Liver (tissue), 9 donors: ENCODE measurements around the gene ST3GAL3. TPM values are rescaled to one million over a fixed set of nuclear protein-coding genes. Genes with fewer than 3 reads are reported as not detected.

Experiments used
- DNase-seq: peaks from one replicate; pipeline ENCODE4 v3.0.0-alpha.2; 2017; ENCODE audit warnings: low spot score
- H3K27ac ChIP-seq, 2 donors: one replicate each; pipeline ENCODE4 v1.7.0; 2013; ENCODE audit warnings: inconsistent platforms in 2 of 2, low read length in 2 of 2, control low read depth in 1 of 2, low read depth in 1 of 2, mild to moderate bottlenecking in 1 of 2
- H3K27me3 ChIP-seq, 4 donors: one replicate each; pipeline versions ENCODE4 v1.6.1 to v1.7.0; 2013; ENCODE audit warnings: low read length in 3 of 4, inconsistent platforms in 1 of 4, mild to moderate bottlenecking in 1 of 4, moderate library complexity in 1 of 4; ENCODE audit not compliant: control insufficient read depth in 4 of 4, insufficient read depth in 4 of 4
- H3K36me3 ChIP-seq, 4 donors: one replicate each; pipeline versions ENCODE4 v1.6.1 to v1.7.0; 2013; ENCODE audit warnings: low read length in 3 of 4, mild to moderate bottlenecking in 3 of 4, low read depth in 1 of 4, moderate library complexity in 1 of 4; ENCODE audit not compliant: control insufficient read depth in 4 of 4, insufficient read depth in 3 of 4
- H3K4me1 ChIP-seq, 4 donors: one replicate each; pipeline versions ENCODE4 v1.6.1 to v1.7.0; 2013; ENCODE audit warnings: low read length in 3 of 4, mild to moderate bottlenecking in 3 of 4, moderate library complexity in 1 of 4; ENCODE audit not compliant: control insufficient read depth in 4 of 4, insufficient read depth in 4 of 4
- H3K4me3 ChIP-seq, 3 donors: one replicate each; pipeline versions ENCODE4 v1.6.1 to v1.7.0; 2013; ENCODE audit warnings: low read length in 3 of 3, control low read depth in 1 of 3, low read depth in 1 of 3, mild to moderate bottlenecking in 1 of 3
- H3K9ac ChIP-seq, 2 donors: one replicate each; pipeline ENCODE4 v1.7.0; 2013; ENCODE audit warnings: low read length in 2 of 2, mild to moderate bottlenecking in 2 of 2, moderate library complexity in 2 of 2, control low read depth in 1 of 2, low read depth in 1 of 2
- H3K9me3 ChIP-seq, 4 donors: one replicate each; pipeline versions ENCODE4 v1.6.1 to v1.7.0; 2013; ENCODE audit warnings: low read length in 3 of 4; ENCODE audit not compliant: control insufficient read depth in 4 of 4
- EGR1 ChIP-seq, 2 donors: IDR thresholded peaks; 2 replicates each; pipeline ENCODE4 v1.6.1; 2016 to 2018; ENCODE audit warnings: antibody characterized with exemption in 2 of 2, low read depth in 2 of 2
- FOXA1 ChIP-seq: IDR thresholded peaks from 2 replicates; pipeline ENCODE4 v1.6.1; 2016; ENCODE audit warnings: antibody characterized with exemption
- FOXA2 ChIP-seq: IDR thresholded peaks from 2 replicates; pipeline ENCODE4 v1.6.1; 2016; ENCODE audit warnings: antibody characterized with exemption
- GABPA ChIP-seq, 2 donors: IDR thresholded peaks in 1 of 2; conservative IDR thresholded peaks in 1 of 2; 2 replicates each; pipeline ENCODE4 v1.6.1; 2016; ENCODE audit warnings: antibody characterized with exemption in 2 of 2, mild to moderate bottlenecking in 1 of 2, moderate library complexity in 1 of 2
- HNF4A ChIP-seq, 2 donors: conservative IDR thresholded peaks; 2 replicates each; pipeline ENCODE4 v1.6.1; 2016; ENCODE audit warnings: antibody characterized with exemption in 2 of 2, mild to moderate bottlenecking in 2 of 2
- HNF4G ChIP-seq: IDR thresholded peaks from 2 replicates; pipeline ENCODE4 v1.6.1; 2016; ENCODE audit warnings: antibody characterized with exemption
- JUND ChIP-seq, 2 donors: IDR thresholded peaks; 2 replicates each; pipeline ENCODE4 v1.6.1; 2016; ENCODE audit warnings: antibody characterized with exemption in 2 of 2
- NR2F2 ChIP-seq: IDR thresholded peaks from 2 replicates; pipeline ENCODE4 v1.6.1; 2016; ENCODE audit warnings: antibody characterized with exemption
- RAD21 ChIP-seq, 2 donors: IDR thresholded peaks; 2 replicates each; pipeline ENCODE4 v1.6.1; 2016; ENCODE audit warnings: antibody characterized with exemption in 2 of 2, mild to moderate bottlenecking in 2 of 2
- RXRA ChIP-seq, 2 donors: IDR thresholded peaks; 2 replicates each; pipeline ENCODE4 v1.6.1; 2017 to 2018; ENCODE audit warnings: antibody characterized with exemption in 2 of 2, mild to moderate bottlenecking in 1 of 2
- SP1 ChIP-seq: IDR thresholded peaks from 2 replicates; pipeline ENCODE4 v1.6.1; 2018; ENCODE audit warnings: antibody characterized with exemption, mild to moderate bottlenecking
- TAF1 ChIP-seq: conservative IDR thresholded peaks from 2 replicates; pipeline ENCODE4 v1.6.1; 2016; ENCODE audit warnings: antibody characterized with exemption, mild to moderate bottlenecking
- YY1 ChIP-seq: IDR thresholded peaks from 2 replicates; pipeline ENCODE4 v1.6.1; 2016; ENCODE audit warnings: antibody characterized with exemption, mild to moderate bottlenecking
- WGBS: extraction: QIAGEN DNeasy Blood & Tissue Kit; methylation state at CpG from one replicate; pipeline ENCODE4 v1.1.7; 2013; 5-methylcytosine and 5-hydroxymethylcytosine counted together
- polyA plus RNA-seq, 2 donors: library from polyadenylated mRNA; stranded (reverse) in 1 of 2; unstranded in 1 of 2; fragments of 200-250 nt in 1 of 2; fragments of >200 nt in 1 of 2; fragmentation: Nextera tagmentation in 1 of 2; extraction: Ambion mirVana in 1 of 2; gene quantifications; one replicate each; pipeline versions ENCODE4 v1.2.1 to v1.2.3, GENCODE V29; 2013 to 2015
- total RNA-seq, 2 donors: library from RNA; depleted of rRNA; stranded (reverse); fragments of >200 nt; gene quantifications; one replicate each; pipeline ENCODE4 v1.2.3, GENCODE V29; 2014
- TF ChIP-seq, protein P1 (sequence below): IDR thresholded peaks from 2 replicates; pipeline ENCODE4 v1.6.1; 2016; ENCODE audit warnings: antibody characterized with exemption
- TF ChIP-seq, protein P2 (sequence below): IDR thresholded peaks from 2 replicates; pipeline ENCODE4 v1.6.1; 2016; ENCODE audit warnings: antibody characterized with exemption
- TF ChIP-seq, protein P3 (sequence below): IDR thresholded peaks from 2 replicates; pipeline ENCODE4 v1.6.1; 2016; ENCODE audit warnings: antibody characterized with exemption
- TF ChIP-seq, protein P4 (sequence below): fragments of 150-350 bp; IDR thresholded peaks from 2 replicates; pipeline ENCODE4 v1.5.1; 2017; ENCODE audit warnings: improper control_type of control experiment, low read depth, low read length; ENCODE audit not compliant: missing input control
- TF ChIP-seq, protein P5 (sequence below): IDR thresholded peaks from 2 replicates; pipeline ENCODE4 v1.6.1; 2016; ENCODE audit warnings: antibody characterized with exemption, mild to moderate bottlenecking
- donor health status: healthy.
- donor health status: healthy.
- donor health status: healthy.
- donor health status: healthy.
- donor health status: healthy.

The ST3GAL3 gene
- total and polyA plus RNA-seq, 4 donors = 4.9 to 11.4 (median 8.1) TPM

DNA sequence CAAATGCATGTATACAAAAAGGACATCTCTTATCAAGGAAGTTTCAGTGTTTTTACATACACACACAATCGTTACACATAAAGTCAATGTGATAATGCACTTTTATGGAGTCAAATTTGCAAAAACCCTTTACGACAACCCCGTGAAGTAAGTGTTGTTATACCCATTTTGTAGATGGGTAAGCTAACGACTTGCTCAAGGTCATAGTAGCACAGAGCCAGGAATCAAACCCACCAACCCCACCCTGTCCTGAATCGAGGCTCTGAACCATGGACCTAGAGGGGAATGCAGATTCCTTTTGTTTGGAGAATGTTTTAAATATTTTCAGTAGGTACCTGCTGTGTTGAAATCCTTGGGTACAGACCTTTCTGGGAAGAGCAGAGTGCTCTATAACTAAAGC lies 148.9 kb downstream of the ST3GAL3 start:
- TF ChIP-seq RAD21 (IDR thresholded peaks at IDR 0.05) (no peak), TAF1 (no peak), YY1 (no peak), FOXA2 (no peak), RXRA (IDR thresholded peaks at IDR 0.05) (no peak), HNF4G (no peak)
- TF ChIP-seq, protein P1, sequence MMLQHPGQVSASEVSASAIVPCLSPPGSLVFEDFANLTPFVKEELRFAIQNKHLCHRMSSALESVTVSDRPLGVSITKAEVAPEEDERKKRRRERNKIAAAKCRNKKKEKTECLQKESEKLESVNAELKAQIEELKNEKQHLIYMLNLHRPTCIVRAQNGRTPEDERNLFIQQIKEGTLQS = no peak
- no peaks in the 10 kb centered on the region for H3K4me1 ChIP-seq
- peaks cover 0 to 14% (median 1%) of the 10 kb centered on the region in 4 donors for H3K36me3 ChIP-seq
- H3K27me3 ChIP-seq = no peaks in the 10 kb centered on the region
- H3K4me3 ChIP-seq = no peak overlapping the region
- 97% methylated on average over 5 of the region's 5 CpGs for WGBS
- no peak for DNase-seq
- H3K9ac ChIP-seq = no peak overlapping the region
- no peaks in the 10 kb centered on the region for H3K9me3 ChIP-seq
- H3K27ac ChIP-seq = no peak overlapping the region

DNA sequence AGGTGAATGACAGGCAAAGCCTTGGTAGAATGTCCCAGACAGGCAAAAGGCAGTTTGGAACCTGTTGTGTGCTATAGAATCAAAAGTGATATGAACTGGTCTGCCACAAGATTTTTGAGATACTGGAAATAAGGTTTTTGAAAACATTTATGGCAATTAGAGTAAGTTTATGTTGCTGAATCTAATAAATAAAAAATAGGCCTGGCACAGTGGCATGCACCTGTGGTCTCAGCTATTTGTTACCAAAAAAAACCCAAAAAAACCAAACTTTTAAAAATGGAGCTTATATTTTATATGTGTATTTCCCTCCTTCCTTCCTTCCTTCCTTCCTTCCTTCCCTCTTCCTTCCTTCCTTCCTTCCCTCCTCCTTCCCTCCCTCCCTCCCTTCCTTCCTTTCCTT lies 149.8 kb downstream of the ST3GAL3 start:
- no peak for TF ChIP-seq HNF4G
- no peak for TF ChIP-seq TAF1
- Histone ChIP-seq H3K36me3 (peaks cover 0 to 14% (median 1%) of the 10 kb centered on the region in 4 donors), H3K27me3 (no peaks in the 10 kb centered on the region), H3K4me3 (no peak overlapping the region), H3K27ac (no peak overlapping the region), H3K9ac (no peak overlapping the region), H3K9me3 (no peaks in the 10 kb centered on the region), H3K4me1 (no peaks in the 10 kb centered on the region)
- DNase-seq = no peak

DNA sequence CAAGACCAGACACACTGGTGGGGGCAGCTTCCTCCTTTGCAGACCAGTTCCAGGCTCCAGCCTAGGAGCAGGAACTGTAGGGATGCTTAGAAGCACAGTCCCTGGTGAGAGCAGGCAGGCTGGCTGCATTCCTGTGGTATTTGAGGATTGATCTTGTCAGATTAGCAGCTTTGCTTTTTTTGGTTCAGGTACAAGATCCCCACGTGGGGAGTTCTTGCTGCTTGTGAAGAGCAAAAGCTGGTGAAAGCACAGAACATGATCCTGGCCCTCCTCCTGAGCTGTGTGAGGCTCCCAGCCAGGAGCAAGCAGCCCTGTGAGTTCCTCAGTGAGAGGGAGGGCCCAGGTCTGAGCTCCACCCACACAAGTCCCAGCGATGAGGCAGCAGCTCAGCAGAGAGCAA lies 151.0 kb downstream of the ST3GAL3 start:
- TF ChIP-seq, protein P2, sequence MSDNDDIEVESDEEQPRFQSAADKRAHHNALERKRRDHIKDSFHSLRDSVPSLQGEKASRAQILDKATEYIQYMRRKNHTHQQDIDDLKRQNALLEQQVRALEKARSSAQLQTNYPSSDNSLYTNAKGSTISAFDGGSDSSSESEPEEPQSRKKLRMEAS = no peak
- no peak for TF ChIP-seq JUND (IDR thresholded peaks at IDR 0.05)
- TF ChIP-seq, protein P3, sequence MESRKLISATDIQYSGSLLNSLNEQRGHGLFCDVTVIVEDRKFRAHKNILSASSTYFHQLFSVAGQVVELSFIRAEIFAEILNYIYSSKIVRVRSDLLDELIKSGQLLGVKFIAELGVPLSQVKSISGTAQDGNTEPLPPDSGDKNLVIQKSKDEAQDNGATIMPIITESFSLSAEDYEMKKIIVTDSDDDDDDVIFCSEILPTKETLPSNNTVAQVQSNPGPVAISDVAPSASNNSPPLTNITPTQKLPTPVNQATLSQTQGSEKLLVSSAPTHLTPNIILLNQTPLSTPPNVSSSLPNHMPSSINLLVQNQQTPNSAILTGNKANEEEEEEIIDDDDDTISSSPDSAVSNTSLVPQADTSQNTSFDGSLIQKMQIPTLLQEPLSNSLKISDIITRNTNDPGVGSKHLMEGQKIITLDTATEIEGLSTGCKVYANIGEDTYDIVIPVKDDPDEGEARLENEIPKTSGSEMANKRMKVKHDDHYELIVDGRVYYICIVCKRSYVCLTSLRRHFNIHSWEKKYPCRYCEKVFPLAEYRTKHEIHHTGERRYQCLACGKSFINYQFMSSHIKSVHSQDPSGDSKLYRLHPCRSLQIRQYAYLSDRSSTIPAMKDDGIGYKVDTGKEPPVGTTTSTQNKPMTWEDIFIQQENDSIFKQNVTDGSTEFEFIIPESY = no peak
- no peak for TF ChIP-seq SP1
- TF ChIP-seq HNF4G = no peak
- TF ChIP-seq YY1 = no peak
- no peak for TF ChIP-seq HNF4A (conservative IDR thresholded peaks at IDR 0.05)
- TF ChIP-seq, protein P1 = no peak
- TF ChIP-seq RXRA (IDR thresholded peaks at IDR 0.05) = no peak
- TF ChIP-seq FOXA2 = no peak
- TF ChIP-seq, protein P4, sequence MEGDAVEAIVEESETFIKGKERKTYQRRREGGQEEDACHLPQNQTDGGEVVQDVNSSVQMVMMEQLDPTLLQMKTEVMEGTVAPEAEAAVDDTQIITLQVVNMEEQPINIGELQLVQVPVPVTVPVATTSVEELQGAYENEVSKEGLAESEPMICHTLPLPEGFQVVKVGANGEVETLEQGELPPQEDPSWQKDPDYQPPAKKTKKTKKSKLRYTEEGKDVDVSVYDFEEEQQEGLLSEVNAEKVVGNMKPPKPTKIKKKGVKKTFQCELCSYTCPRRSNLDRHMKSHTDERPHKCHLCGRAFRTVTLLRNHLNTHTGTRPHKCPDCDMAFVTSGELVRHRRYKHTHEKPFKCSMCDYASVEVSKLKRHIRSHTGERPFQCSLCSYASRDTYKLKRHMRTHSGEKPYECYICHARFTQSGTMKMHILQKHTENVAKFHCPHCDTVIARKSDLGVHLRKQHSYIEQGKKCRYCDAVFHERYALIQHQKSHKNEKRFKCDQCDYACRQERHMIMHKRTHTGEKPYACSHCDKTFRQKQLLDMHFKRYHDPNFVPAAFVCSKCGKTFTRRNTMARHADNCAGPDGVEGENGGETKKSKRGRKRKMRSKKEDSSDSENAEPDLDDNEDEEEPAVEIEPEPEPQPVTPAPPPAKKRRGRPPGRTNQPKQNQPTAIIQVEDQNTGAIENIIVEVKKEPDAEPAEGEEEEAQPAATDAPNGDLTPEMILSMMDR = no peak
- TF ChIP-seq NR2F2 = no peak
- TF ChIP-seq FOXA1 = no peak
- TF ChIP-seq RAD21 (IDR thresholded peaks at IDR 0.05) = no peak
- TF ChIP-seq GABPA (IDR thresholded peaks at IDR 0.05 in 1 of 2, conservative IDR thresholded peaks at IDR 0.05 in 1 of 2) = no peak
- no peak for TF ChIP-seq EGR1 (IDR thresholded peaks at IDR 0.05; ENCODE audit: low read depth in 2 of 2)
- TF ChIP-seq, protein P5, sequence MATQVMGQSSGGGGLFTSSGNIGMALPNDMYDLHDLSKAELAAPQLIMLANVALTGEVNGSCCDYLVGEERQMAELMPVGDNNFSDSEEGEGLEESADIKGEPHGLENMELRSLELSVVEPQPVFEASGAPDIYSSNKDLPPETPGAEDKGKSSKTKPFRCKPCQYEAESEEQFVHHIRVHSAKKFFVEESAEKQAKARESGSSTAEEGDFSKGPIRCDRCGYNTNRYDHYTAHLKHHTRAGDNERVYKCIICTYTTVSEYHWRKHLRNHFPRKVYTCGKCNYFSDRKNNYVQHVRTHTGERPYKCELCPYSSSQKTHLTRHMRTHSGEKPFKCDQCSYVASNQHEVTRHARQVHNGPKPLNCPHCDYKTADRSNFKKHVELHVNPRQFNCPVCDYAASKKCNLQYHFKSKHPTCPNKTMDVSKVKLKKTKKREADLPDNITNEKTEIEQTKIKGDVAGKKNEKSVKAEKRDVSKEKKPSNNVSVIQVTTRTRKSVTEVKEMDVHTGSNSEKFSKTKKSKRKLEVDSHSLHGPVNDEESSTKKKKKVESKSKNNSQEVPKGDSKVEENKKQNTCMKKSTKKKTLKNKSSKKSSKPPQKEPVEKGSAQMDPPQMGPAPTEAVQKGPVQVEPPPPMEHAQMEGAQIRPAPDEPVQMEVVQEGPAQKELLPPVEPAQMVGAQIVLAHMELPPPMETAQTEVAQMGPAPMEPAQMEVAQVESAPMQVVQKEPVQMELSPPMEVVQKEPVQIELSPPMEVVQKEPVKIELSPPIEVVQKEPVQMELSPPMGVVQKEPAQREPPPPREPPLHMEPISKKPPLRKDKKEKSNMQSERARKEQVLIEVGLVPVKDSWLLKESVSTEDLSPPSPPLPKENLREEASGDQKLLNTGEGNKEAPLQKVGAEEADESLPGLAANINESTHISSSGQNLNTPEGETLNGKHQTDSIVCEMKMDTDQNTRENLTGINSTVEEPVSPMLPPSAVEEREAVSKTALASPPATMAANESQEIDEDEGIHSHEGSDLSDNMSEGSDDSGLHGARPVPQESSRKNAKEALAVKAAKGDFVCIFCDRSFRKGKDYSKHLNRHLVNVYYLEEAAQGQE = no peak
- TF ChIP-seq TAF1 = no peak
- DNase-seq = no peak
- H3K27ac ChIP-seq = no peak overlapping the region
- peaks cover 0 to 14% (median 1%) of the 10 kb centered on the region in 4 donors for H3K36me3 ChIP-seq
- H3K9ac ChIP-seq = no peak overlapping the region
- H3K4me3 ChIP-seq = no peak overlapping the region
- H3K27me3 ChIP-seq = no peaks in the 10 kb centered on the region
- no peaks in the 10 kb centered on the region for H3K4me1 ChIP-seq
- no peaks in the 10 kb centered on the region for H3K9me3 ChIP-seq
- 61% methylated on average over 2 of the region's 2 CpGs for WGBS
